OCI-LY7 (cell line): ENCODE data around the gene AFDN.

ENCODE experiments used
- EZH2phosphoT487 ChIP-seq: fragments of 200-600 bp; sonication (generic); IDR thresholded peaks from 2 replicates; pipeline ENCODE4 v1.6.1; 2018; ENCODE audit warnings: low read depth, borderline replicate concordance, mild to moderate bottlenecking, mixed run types, antibody characterized with exemption, low read length, moderate library complexity, mixed read lengths
- TF ChIP-seq, protein P1 (sequence below): fragments of 200-600 bp; sonication (generic); conservative IDR thresholded peaks from 2 replicates; pipeline ENCODE4 v1.5.1; 2014; ENCODE audit warnings: mild to moderate bottlenecking, antibody characterized with exemption, low read length, moderate library complexity, mixed read lengths

DNA sequence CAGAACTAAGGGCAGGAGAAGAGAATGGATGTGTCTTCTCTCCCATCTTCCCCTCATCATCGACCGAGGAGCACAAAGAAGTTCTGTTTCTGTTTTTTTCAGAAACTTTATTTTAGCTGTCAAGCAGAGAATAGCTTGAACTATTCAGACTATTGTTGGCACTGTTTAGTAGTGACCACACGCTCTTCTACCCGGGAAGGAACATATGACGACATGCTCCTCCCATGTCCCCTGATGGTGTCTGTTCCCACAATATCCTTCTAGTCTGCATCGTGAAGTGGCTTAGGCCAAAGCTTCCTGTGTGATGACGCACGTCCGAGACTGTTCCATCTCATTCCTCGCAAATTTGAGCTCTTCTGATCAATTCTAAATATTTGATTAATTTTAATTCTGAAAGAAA lies 143.5 kb downstream of the AFDN start:
- TF ChIP-seq, protein P1, sequence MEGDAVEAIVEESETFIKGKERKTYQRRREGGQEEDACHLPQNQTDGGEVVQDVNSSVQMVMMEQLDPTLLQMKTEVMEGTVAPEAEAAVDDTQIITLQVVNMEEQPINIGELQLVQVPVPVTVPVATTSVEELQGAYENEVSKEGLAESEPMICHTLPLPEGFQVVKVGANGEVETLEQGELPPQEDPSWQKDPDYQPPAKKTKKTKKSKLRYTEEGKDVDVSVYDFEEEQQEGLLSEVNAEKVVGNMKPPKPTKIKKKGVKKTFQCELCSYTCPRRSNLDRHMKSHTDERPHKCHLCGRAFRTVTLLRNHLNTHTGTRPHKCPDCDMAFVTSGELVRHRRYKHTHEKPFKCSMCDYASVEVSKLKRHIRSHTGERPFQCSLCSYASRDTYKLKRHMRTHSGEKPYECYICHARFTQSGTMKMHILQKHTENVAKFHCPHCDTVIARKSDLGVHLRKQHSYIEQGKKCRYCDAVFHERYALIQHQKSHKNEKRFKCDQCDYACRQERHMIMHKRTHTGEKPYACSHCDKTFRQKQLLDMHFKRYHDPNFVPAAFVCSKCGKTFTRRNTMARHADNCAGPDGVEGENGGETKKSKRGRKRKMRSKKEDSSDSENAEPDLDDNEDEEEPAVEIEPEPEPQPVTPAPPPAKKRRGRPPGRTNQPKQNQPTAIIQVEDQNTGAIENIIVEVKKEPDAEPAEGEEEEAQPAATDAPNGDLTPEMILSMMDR, result no peak
- no peak for TF ChIP-seq EZH2phosphoT487
